Parathyroid adenoma (tissue), 2 donors: ENCODE results near the gene XYLT1.

Experiments
- H2AFZ ChIP-seq: fragments of 300-600 bp; sonication (generic); one replicate; pipeline ENCODE4 v1.7.0; 2017; ENCODE audit warnings: antibody characterized with exemption, mild to moderate bottlenecking
- H3K27ac ChIP-seq: fragments of 300-600 bp; sonication (generic); one replicate; pipeline ENCODE4 v1.7.0; 2017
- H3K27me3 ChIP-seq: fragments of 300-600 bp; sonication (generic); one replicate; pipeline ENCODE4 v1.7.0; 2017; ENCODE audit warnings: low read length; ENCODE audit not compliant: control insufficient read depth, insufficient read depth
- H3K36me3 ChIP-seq: fragments of 300-600 bp; sonication (generic); one replicate; pipeline ENCODE4 v1.7.0; 2017; ENCODE audit warnings: low read length; ENCODE audit not compliant: control insufficient read depth, insufficient read depth
- H3K4me1 ChIP-seq: fragments of 300-600 bp; sonication (generic); one replicate; pipeline ENCODE4 v1.7.0; 2017; ENCODE audit warnings: control low read depth
- H3K4me2 ChIP-seq: fragments of 300-600 bp; sonication (generic); one replicate; pipeline ENCODE4 v1.7.0; 2017; ENCODE audit warnings: low read length
- H3K4me3 ChIP-seq: fragments of 300-600 bp; sonication (generic); one replicate; pipeline ENCODE4 v1.7.0; 2017; ENCODE audit warnings: low read depth, low read length
- H3K79me2 ChIP-seq: fragments of 300-600 bp; sonication (generic); one replicate; pipeline ENCODE4 v1.7.0; 2017; ENCODE audit warnings: control low read depth
- H3K9ac ChIP-seq: fragments of 300-600 bp; sonication (generic); one replicate; pipeline ENCODE4 v1.7.0; 2017; ENCODE audit warnings: mild to moderate bottlenecking
- H3K9me3 ChIP-seq: fragments of 300-600 bp; sonication (generic); one replicate; pipeline ENCODE4 v1.7.0; 2017; ENCODE audit warnings: low read length; ENCODE audit not compliant: control insufficient read depth
- TF ChIP-seq, protein P1 (sequence below): fragments of 300-600 bp; sonication (generic); IDR thresholded peaks from one replicate; pipeline ENCODE4 v1.7.0; 2017; ENCODE audit warnings: antibody characterized with exemption, mild to moderate bottlenecking
- donor health status: primary hyperparathyroidism.

XYLT1 gene

DNA sequence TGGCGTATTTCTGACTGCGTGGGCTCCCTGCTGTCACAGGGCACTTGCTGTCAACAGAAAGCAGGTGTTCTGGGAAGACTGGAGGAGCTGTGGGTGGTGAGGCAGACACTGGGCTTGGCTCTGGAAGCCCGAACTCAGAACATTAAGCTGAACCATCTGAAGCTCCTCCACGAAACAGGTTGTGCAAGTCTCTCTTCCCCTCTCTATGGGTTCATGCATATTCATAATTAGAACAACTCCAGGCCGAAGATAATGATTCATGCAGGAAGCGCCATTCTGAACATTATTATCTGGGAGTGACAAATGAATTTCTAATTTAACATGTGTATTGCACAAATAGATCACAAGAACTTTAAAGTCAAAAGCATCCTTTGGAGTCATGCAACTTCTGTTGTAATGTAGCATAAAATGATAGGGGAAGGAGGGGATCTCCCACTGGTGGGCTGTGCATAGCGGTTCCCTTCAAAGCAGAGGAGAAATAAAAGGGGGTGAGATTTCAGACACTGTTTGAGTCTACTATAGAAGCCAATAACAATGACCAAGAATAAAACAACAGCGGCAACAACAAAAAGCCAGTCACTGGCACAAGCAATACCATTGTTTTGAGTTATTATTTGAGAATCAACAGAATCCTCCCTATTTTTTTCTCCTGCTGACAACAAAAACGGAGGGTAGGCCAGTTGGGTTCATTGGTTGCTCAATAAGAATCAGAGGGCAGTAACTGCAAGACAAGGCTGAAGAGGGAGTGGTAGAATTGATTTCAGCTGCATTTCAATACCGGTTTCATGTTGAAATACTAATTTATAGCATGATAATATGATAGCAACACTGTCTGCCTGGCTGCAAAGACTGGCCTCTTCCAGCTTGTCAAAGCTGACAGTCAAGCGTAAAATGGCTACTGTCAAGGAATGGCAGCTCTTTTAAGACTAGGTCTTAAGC lies 407.3 kb downstream of the XYLT1 start:
- Histone ChIP-seq H3K9me3 (no peaks in the 10 kb centered on the region), H3K4me2 (no peak overlapping the region), H3K4me3 (no peak overlapping the region), H3K27me3 (no peaks in the 10 kb centered on the region), H3K4me1 (no peaks in the 10 kb centered on the region), H3K79me2 (no peaks in the 10 kb centered on the region), H3K36me3 (no peaks in the 10 kb centered on the region), H2AFZ (no peak overlapping the region), H3K27ac (no peak overlapping the region), H3K9ac (no peak overlapping the region)
- TF ChIP-seq, protein P1, sequence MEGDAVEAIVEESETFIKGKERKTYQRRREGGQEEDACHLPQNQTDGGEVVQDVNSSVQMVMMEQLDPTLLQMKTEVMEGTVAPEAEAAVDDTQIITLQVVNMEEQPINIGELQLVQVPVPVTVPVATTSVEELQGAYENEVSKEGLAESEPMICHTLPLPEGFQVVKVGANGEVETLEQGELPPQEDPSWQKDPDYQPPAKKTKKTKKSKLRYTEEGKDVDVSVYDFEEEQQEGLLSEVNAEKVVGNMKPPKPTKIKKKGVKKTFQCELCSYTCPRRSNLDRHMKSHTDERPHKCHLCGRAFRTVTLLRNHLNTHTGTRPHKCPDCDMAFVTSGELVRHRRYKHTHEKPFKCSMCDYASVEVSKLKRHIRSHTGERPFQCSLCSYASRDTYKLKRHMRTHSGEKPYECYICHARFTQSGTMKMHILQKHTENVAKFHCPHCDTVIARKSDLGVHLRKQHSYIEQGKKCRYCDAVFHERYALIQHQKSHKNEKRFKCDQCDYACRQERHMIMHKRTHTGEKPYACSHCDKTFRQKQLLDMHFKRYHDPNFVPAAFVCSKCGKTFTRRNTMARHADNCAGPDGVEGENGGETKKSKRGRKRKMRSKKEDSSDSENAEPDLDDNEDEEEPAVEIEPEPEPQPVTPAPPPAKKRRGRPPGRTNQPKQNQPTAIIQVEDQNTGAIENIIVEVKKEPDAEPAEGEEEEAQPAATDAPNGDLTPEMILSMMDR = no peak

DNA sequence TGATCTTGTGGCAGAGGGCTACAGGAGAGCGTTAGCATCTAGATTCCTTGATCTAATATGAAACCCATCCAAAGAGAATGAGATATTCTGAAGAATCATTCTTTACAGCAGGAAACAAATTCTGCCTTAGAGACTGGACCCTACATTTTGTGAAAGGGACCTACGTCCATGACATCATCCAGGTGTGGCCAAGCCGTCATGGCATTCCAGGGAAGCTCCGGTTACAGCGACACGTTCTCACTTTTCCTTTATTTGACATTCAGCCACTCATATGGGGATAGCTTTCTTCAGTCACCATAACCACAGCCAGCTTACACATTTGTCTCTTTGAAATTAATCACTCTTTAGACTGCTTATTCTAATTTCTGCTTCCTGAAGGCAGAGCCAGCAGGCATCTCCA lies 408.1 kb downstream of the XYLT1 start:
- Histone ChIP-seq H3K9me3 (no peaks in the 10 kb centered on the region), H3K4me3 (no peak overlapping the region), H3K79me2 (no peaks in the 10 kb centered on the region), H3K27me3 (no peaks in the 10 kb centered on the region), H3K9ac (no peak overlapping the region), H2AFZ (no peak overlapping the region), H3K4me2 (no peak overlapping the region), H3K36me3 (no peaks in the 10 kb centered on the region), H3K4me1 (no peaks in the 10 kb centered on the region), H3K27ac (no peak overlapping the region)
- TF ChIP-seq, protein P1 = no peak

DNA sequence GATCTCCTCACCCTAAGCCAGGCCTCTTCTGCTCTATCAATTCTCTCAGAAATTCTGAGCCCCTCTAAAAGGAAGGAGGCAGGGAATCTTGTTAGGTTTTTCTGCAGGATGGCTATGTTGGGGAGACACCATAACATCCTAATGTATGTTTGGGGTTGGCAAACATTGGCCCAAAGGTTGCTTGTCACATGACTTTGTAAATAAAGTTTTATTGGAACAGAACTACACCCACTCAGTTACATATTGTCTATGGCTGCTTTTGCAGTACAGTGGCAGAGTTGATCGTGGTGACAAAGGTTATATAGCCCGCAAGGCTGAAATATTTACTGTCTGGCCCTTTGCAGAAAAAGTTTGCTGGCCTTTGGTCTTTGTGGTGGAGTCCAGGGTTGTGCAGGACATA lies 409.4 kb downstream of the XYLT1 start:
- Histone ChIP-seq H3K9ac (no peak overlapping the region), H3K4me2 (no peak overlapping the region), H2AFZ (no peak overlapping the region), H3K4me3 (no peak overlapping the region), H3K4me1 (no peaks in the 10 kb centered on the region), H3K27me3 (no peaks in the 10 kb centered on the region), H3K9me3 (no peaks in the 10 kb centered on the region), H3K79me2 (no peaks in the 10 kb centered on the region), H3K27ac (no peak overlapping the region), H3K36me3 (no peaks in the 10 kb centered on the region)
- TF ChIP-seq, protein P1 = no peak

DNA sequence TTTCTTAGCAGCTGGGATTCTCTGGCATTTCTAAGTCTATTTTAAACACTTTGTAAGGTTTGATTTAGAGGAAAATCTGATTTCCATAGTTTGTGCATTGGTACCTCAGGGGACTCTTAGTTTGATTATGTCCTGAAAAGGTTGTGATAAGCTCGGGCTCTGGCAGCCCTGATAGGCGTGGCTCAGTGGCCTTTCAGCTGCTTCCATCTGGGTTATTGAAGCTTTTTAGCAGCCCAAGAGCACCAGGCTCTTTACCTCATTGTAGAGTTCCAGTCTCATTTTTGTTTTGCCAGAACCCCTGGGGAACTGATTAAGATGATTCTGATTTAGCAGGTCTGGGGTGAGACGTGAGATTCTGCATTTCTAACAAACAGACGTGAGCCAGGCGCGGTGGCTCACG lies 412.3 kb downstream of the XYLT1 start:
- no peaks in the 10 kb centered on the region for H3K9me3 ChIP-seq
- H3K27me3 ChIP-seq = no peaks in the 10 kb centered on the region
- no peak overlapping the region for H2AFZ ChIP-seq
- TF ChIP-seq, protein P1 = no peak
- no peaks in the 10 kb centered on the region for H3K36me3 ChIP-seq
- H3K9ac ChIP-seq = no peak overlapping the region
- H3K4me1 ChIP-seq = no peaks in the 10 kb centered on the region
- no peak overlapping the region for H3K27ac ChIP-seq
- H3K79me2 ChIP-seq = no peaks in the 10 kb centered on the region
- no peak overlapping the region for H3K4me2 ChIP-seq
- no peak overlapping the region for H3K4me3 ChIP-seq

DNA sequence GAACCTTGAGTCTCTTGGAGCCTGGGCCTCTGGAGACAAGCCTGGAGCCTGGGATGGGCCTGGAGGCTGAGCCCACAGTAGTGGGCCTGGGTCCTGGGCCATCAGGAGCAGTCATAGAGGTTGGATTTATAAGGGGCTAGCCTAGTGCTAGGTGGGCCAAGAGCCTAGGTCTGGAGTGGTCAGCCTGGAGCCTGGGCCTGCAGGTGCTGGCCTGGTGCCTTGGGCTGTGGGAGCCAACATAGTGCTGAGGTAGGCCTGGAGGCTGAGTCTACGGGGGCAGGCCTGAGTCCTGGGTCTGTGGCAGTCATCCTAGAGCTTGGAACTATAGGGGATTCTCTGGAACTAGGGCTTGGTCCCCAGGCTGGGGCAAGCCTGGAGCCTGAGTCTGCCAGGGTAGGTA lies 414.1 kb downstream of the XYLT1 start:
- no peaks in the 10 kb centered on the region for H3K4me1 ChIP-seq
- no peak overlapping the region for H3K4me2 ChIP-seq

More for the DNA sequence above, 414.1 kb downstream of the XYLT1 start:
- no peaks in the 10 kb centered on the region for H3K79me2 ChIP-seq
- H3K27me3 ChIP-seq = no peaks in the 10 kb centered on the region
- no peaks in the 10 kb centered on the region for H3K36me3 ChIP-seq
- no peaks in the 10 kb centered on the region for H3K9me3 ChIP-seq
- no peak overlapping the region for H3K27ac ChIP-seq
- H3K9ac ChIP-seq = no peak overlapping the region
- H3K4me3 ChIP-seq = no peak overlapping the region
- TF ChIP-seq, protein P1 = no peak
- no peak overlapping the region for H2AFZ ChIP-seq
